Liver (tissue), 9 donors: Measurements from ENCODE around the gene ZRSR2. TPM values are rescaled to one million over a fixed set of nuclear protein-coding genes. Genes with fewer than 3 reads are reported as not detected.

ENCODE experiments used
- DNase-seq: peaks from one replicate; pipeline ENCODE4 v3.0.0-alpha.2; 2017; ENCODE audit warnings: low spot score
- H3K27ac ChIP-seq, 2 donors: one replicate each; pipeline ENCODE4 v1.7.0; 2013; ENCODE audit warnings: inconsistent platforms in 2 of 2, low read length in 2 of 2, control low read depth in 1 of 2, low read depth in 1 of 2, mild to moderate bottlenecking in 1 of 2
- H3K27me3 ChIP-seq, 4 donors: one replicate each; pipeline versions ENCODE4 v1.6.1 to v1.7.0; 2013; ENCODE audit warnings: low read length in 3 of 4, inconsistent platforms in 1 of 4, mild to moderate bottlenecking in 1 of 4, moderate library complexity in 1 of 4; ENCODE audit not compliant: control insufficient read depth in 4 of 4, insufficient read depth in 4 of 4
- H3K36me3 ChIP-seq, 4 donors: one replicate each; pipeline versions ENCODE4 v1.6.1 to v1.7.0; 2013; ENCODE audit warnings: low read length in 3 of 4, mild to moderate bottlenecking in 3 of 4, low read depth in 1 of 4, moderate library complexity in 1 of 4; ENCODE audit not compliant: control insufficient read depth in 4 of 4, insufficient read depth in 3 of 4
- H3K4me1 ChIP-seq, 4 donors: one replicate each; pipeline versions ENCODE4 v1.6.1 to v1.7.0; 2013; ENCODE audit warnings: low read length in 3 of 4, mild to moderate bottlenecking in 3 of 4, moderate library complexity in 1 of 4; ENCODE audit not compliant: control insufficient read depth in 4 of 4, insufficient read depth in 4 of 4
- H3K4me3 ChIP-seq, 3 donors: one replicate each; pipeline versions ENCODE4 v1.6.1 to v1.7.0; 2013; ENCODE audit warnings: low read length in 3 of 3, control low read depth in 1 of 3, low read depth in 1 of 3, mild to moderate bottlenecking in 1 of 3
- H3K9ac ChIP-seq, 2 donors: one replicate each; pipeline ENCODE4 v1.7.0; 2013; ENCODE audit warnings: low read length in 2 of 2, mild to moderate bottlenecking in 2 of 2, moderate library complexity in 2 of 2, control low read depth in 1 of 2, low read depth in 1 of 2
- H3K9me3 ChIP-seq, 4 donors: one replicate each; pipeline versions ENCODE4 v1.6.1 to v1.7.0; 2013; ENCODE audit warnings: low read length in 3 of 4; ENCODE audit not compliant: control insufficient read depth in 4 of 4
- ATF3 ChIP-seq: IDR thresholded peaks from 2 replicates; pipeline ENCODE4 v1.6.1; 2016; ENCODE audit warnings: antibody characterized with exemption
- CTCF ChIP-seq: fragments of 150-350 bp; IDR thresholded peaks from 2 replicates; pipeline ENCODE4 v1.5.1; 2017; ENCODE audit warnings: improper control_type of control experiment, low read depth, low read length; ENCODE audit not compliant: missing input control
- EGR1 ChIP-seq, 2 donors: IDR thresholded peaks; 2 replicates each; pipeline ENCODE4 v1.6.1; 2016 to 2018; ENCODE audit warnings: antibody characterized with exemption in 2 of 2, low read depth in 2 of 2
- FOXA1 ChIP-seq: IDR thresholded peaks from 2 replicates; pipeline ENCODE4 v1.6.1; 2016; ENCODE audit warnings: antibody characterized with exemption
- FOXA2 ChIP-seq: IDR thresholded peaks from 2 replicates; pipeline ENCODE4 v1.6.1; 2016; ENCODE audit warnings: antibody characterized with exemption
- HNF4A ChIP-seq, 2 donors: conservative IDR thresholded peaks; 2 replicates each; pipeline ENCODE4 v1.6.1; 2016; ENCODE audit warnings: antibody characterized with exemption in 2 of 2, mild to moderate bottlenecking in 2 of 2
- HNF4G ChIP-seq: IDR thresholded peaks from 2 replicates; pipeline ENCODE4 v1.6.1; 2016; ENCODE audit warnings: antibody characterized with exemption
- JUND ChIP-seq, 2 donors: IDR thresholded peaks; 2 replicates each; pipeline ENCODE4 v1.6.1; 2016; ENCODE audit warnings: antibody characterized with exemption in 2 of 2
- MAX ChIP-seq: IDR thresholded peaks from 2 replicates; pipeline ENCODE4 v1.6.1; 2016; ENCODE audit warnings: antibody characterized with exemption
- RAD21 ChIP-seq, 2 donors: IDR thresholded peaks; 2 replicates each; pipeline ENCODE4 v1.6.1; 2016; ENCODE audit warnings: antibody characterized with exemption in 2 of 2, mild to moderate bottlenecking in 2 of 2
- REST ChIP-seq: IDR thresholded peaks from 2 replicates; pipeline ENCODE4 v1.6.1; 2016; ENCODE audit warnings: antibody characterized with exemption, mild to moderate bottlenecking
- RXRA ChIP-seq, 2 donors: IDR thresholded peaks; 2 replicates each; pipeline ENCODE4 v1.6.1; 2017 to 2018; ENCODE audit warnings: antibody characterized with exemption in 2 of 2, mild to moderate bottlenecking in 1 of 2
- SP1 ChIP-seq: IDR thresholded peaks from 2 replicates; pipeline ENCODE4 v1.6.1; 2018; ENCODE audit warnings: antibody characterized with exemption, mild to moderate bottlenecking
- YY1 ChIP-seq: IDR thresholded peaks from 2 replicates; pipeline ENCODE4 v1.6.1; 2016; ENCODE audit warnings: antibody characterized with exemption, mild to moderate bottlenecking
- WGBS: extraction: QIAGEN DNeasy Blood & Tissue Kit; methylation state at CpG from one replicate; pipeline ENCODE4 v1.1.7; 2013; 5-methylcytosine and 5-hydroxymethylcytosine counted together
- polyA plus RNA-seq, 2 donors: library from polyadenylated mRNA; stranded (reverse) in 1 of 2; unstranded in 1 of 2; fragments of 200-250 nt in 1 of 2; fragments of >200 nt in 1 of 2; fragmentation: Nextera tagmentation in 1 of 2; extraction: Ambion mirVana in 1 of 2; gene quantifications; one replicate each; pipeline versions ENCODE4 v1.2.1 to v1.2.3, GENCODE V29; 2013 to 2015
- total RNA-seq, 2 donors: library from RNA; depleted of rRNA; stranded (reverse); fragments of >200 nt; gene quantifications; one replicate each; pipeline ENCODE4 v1.2.3, GENCODE V29; 2014
- donor health status: healthy.
- donor health status: healthy.
- donor health status: healthy.
- donor health status: healthy.
- donor health status: healthy.

Gene ZRSR2
- total and polyA plus RNA-seq, 4 donors, result 1.4 to 7.0 (median 3.0) TPM

- Histone ChIP-seq H3K27ac (no peak overlapping the region), H3K9ac (no peak overlapping the region), H3K36me3 (peaks cover 0 to 31% (median 11%) of the 10 kb centered on the region in 4 donors), H3K4me3 (no peak overlapping the region), H3K9me3 (no peaks in the 10 kb centered on the region), H3K4me1 (peaks cover 0 to 2% (median 0%) of the 10 kb centered on the region in 4 donors), H3K27me3 (no peaks in the 10 kb centered on the region)
- DNase-seq, result no peak
- TF ChIP-seq FOXA2 (no peak), FOXA1 (no peak), YY1 (no peak), RAD21 (IDR thresholded peaks at IDR 0.05) (no peak), JUND (IDR thresholded peaks at IDR 0.05) (no peak), HNF4G (no peak), EGR1 (IDR thresholded peaks at IDR 0.05; ENCODE audit: low read depth in 2 of 2) (no peak)
- 97% methylated on average over 4 of the region's 4 CpGs for WGBS
Measured at GRCh38 chrX:15808254-15808653, 18.0 kb downstream of the ZRSR2 start.

GRCh38 chrX:15812192-15812938, 22.1 kb downstream of the ZRSR2 start:
- no peak for TF ChIP-seq RXRA (IDR thresholded peaks at IDR 0.05)
- TF ChIP-seq RAD21 (IDR thresholded peaks at IDR 0.05), result no peak
- no peak for TF ChIP-seq HNF4A (conservative IDR thresholded peaks at IDR 0.05)
- TF ChIP-seq EGR1 (IDR thresholded peaks at IDR 0.05; ENCODE audit: low read depth in 2 of 2), result no peak
- no peak for TF ChIP-seq JUND (IDR thresholded peaks at IDR 0.05)
- no peak for TF ChIP-seq CTCF
- no peak for TF ChIP-seq ATF3
- Histone ChIP-seq H3K9me3 (no peaks in the 10 kb centered on the region), H3K27me3 (no peaks in the 10 kb centered on the region), H3K27ac (no peak overlapping the region), H3K36me3 (peaks cover 0 to 38% (median 17%) of the 10 kb centered on the region in 4 donors), H3K4me3 (no peak overlapping the region), H3K4me1 (peaks cover 0 to 2% (median 0%) of the 10 kb centered on the region in 4 donors), H3K9ac (no peak overlapping the region)
- DNase-seq, result no peak
- 95% methylated on average over 8 of the region's 8 CpGs for WGBS

DNA sequence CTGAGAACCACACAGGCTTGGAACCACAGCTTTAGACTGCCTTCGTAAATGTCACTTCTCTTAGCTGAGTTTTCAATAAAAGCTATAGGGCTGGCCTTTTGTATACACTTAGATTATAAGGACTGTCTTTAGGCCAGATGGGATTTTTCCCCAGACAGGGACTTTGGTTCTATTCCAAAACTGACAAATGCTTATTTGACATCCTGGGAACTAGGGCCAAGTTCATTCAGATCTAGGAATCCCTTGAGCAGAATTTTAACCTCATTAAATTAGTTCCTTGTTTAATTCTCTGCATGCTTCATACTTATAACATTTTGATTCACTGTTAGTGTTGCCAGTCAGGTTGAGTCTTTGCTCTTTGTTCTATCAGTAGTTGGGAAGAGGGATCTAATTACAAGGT, 23.1 kb downstream of the ZRSR2 start:
- WGBS, result 85% methylated on average over 1 of the region's 1 CpG
- peaks cover 0 to 45% (median 20%) of the 10 kb centered on the region in 4 donors for H3K36me3 ChIP-seq

More for the DNA sequence above, 23.1 kb downstream of the ZRSR2 start:
- TF ChIP-seq CTCF, result no peak
- no peak for TF ChIP-seq REST
- TF ChIP-seq SP1, result no peak
- no peak for TF ChIP-seq ATF3
- no peak for TF ChIP-seq MAX
- TF ChIP-seq RAD21 (IDR thresholded peaks at IDR 0.05), result no peak
- Histone ChIP-seq H3K4me1 (peaks cover 0 to 2% (median 0%) of the 10 kb centered on the region in 4 donors), H3K27me3 (no peaks in the 10 kb centered on the region), H3K27ac (no peak overlapping the region), H3K4me3 (no peak overlapping the region), H3K9ac (no peak overlapping the region), H3K9me3 (no peaks in the 10 kb centered on the region)
- no peak for DNase-seq
